GM21447 (cell line): Measurements from ENCODE around the gene HSD17B3.
"Not testable (repeated sequence)": the region's sequence is repeated elsewhere in the genome, so short reads cannot be mapped to it uniquely, and the experiment has no call there.

Experiments used
- ATAC-seq: cut with Tn5 transposase; IDR thresholded peaks from one replicate; pipeline ENCODE4 v1.9.1; 2021; ENCODE audit not compliant: unreplicated experiment

HSD17B3 gene

DNA sequence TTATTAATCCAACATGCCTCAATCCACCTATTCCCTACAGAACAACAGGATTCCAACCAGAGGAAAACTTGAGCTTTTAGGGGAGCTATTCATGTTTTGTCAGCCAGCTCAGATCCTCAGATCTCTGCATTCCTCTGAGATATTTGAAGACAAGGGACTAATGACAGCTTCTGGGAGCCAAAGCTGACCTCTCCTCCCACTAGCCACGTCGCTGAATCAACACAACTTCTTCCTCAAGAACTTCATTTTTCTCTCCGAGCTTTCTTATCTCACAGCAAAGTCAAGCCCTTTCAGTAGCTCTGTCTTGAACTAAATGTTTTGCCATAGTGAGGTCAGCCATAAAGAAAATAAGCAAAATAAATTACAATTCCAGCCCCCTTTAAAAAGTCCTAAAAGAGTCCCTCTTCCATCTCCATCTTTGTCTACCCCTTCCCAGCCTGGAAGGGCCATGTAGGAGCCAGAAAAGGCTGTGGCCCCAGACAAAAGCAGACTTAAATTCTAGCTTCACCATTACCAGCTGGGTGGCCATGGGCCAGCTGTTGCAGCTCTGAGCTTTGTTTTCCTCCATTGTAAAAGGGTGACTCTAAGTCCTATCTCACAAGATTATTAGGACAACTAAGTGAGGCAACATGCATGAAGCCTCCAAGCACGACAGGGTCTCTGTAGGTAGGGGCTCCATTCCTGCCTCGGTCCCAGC lies 65.0 kb downstream of the HSD17B3 start:
- no peak for ATAC-seq

DNA sequence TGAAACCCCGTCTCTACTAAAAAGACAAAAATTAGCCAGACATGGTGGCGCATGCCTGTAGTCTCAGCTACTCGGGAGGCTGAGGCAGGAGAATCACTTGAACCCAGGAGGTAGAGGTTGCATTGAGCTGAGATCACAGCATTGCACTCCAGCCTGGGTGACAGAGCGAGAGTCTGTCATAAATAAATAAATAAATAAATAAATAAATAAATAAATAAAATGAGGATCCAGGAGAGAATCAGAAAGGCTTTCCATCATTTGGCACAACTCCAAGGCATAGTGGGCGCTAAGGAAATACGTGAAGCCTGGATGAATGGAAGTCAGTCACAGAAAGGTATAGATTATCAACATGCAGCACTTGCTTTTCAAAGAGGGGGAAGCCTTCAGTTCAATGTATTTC lies 65.6 kb downstream of the HSD17B3 start:
- ATAC-seq: not testable (repeated sequence)

DNA sequence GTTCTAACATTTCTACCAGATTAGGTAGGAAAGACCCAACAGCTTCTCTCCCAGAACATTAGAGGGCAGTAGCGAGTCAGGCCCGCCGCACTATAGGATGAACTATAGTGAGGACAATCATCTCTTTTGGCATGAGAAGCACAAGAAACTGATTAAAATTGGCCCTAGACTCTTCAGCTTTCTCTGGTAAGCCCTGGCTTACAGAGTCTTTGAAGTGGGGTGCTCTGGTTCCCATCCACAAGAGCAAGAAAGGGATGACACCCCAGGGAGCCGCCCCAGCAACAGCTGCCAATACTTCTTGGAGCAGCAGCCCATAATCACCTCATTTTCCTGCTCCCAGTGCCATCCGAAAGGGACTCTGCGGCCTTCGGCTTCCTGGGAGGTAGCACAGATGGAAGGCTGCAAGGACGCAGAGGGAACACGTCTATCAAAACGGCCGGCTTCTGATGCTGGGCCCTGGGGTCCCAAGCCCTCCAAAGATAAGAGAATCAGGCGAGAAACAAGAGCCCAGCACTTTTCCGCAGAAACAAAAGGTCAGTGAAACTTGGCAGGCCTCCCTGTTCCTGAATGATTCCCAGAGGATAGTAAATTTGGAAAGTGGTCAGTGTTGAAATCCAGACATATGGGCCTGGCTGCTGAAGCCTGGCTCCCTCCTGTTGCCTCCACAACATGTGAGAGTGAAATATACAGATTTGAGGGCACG lies 69.3 kb downstream of the HSD17B3 start:
- no peak for ATAC-seq

DNA sequence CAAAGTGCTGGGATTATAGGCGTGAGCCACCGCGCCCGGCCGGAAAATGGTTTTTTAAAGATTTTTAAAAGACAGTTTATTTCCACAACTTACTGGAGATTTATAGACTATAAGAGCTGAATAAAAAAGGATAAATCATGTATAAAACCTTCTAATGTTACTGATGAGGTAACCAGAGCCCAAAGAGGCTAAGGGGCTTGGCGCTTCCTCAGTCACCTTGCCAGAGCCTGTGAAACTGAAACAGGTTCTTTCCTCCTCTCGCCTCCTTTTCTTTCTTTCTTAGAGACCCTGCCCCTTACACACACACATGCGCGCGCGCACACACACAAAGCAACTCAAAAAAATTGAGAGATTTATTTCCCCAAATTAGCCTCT lies 69.8 kb downstream of the HSD17B3 start:
- no peak for ATAC-seq

DNA sequence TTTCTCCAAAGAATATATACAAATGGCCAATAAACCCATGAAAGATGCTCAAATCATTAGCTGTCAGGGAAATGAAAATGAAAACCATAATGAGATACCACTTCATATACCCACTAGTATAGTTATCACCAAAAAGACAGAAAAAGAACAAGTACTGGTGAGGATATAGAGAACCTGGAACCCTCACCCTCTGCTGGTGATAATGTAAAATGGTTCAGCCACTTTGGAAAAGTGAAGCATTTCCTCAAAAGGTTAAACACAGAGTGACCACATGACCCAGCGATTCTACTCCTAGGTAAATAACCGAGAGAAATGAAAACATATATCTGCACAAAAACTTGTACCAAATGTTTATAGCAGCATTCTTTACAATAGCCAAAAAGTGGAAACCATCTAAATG lies 72.0 kb downstream of the HSD17B3 start:
- ATAC-seq: no peak

DNA sequence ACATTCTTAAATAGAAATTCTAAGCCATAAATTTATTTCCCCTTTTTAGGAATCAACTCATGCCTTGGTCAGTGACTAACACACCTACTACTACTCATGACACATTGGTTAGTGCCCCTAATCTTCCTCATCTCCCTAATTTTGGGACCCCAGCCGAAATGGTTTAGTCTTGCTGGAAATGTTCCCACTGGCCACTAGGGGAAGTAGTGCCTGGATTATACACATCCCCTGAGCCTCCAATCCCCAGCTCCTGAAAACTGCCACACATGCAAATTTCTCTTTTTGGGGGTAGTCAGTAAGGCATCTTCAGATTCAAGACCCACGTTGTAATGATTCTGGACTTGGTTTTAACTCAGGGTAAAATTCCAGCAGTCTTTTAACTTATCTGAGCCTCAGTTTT lies 79.8 kb downstream of the HSD17B3 start:
- no peak for ATAC-seq

DNA sequence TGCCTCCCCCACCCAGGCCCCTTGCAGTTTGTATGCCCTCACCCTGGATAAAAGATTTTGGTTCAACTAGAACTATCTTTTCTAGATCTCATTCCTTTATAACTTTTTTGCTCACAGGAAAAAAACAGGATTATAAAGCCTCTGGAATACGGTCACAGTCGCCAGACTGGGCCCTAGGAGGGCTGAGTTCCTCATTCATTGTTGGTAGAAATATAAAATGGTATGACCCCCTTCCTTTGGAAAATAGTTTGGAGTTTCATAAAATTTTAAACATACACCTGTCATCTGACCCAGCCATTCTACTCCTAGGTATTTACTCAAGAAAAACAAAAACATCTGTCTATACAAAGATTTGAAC lies 82.1 kb downstream of the HSD17B3 start:
- ATAC-seq: no peak

DNA sequence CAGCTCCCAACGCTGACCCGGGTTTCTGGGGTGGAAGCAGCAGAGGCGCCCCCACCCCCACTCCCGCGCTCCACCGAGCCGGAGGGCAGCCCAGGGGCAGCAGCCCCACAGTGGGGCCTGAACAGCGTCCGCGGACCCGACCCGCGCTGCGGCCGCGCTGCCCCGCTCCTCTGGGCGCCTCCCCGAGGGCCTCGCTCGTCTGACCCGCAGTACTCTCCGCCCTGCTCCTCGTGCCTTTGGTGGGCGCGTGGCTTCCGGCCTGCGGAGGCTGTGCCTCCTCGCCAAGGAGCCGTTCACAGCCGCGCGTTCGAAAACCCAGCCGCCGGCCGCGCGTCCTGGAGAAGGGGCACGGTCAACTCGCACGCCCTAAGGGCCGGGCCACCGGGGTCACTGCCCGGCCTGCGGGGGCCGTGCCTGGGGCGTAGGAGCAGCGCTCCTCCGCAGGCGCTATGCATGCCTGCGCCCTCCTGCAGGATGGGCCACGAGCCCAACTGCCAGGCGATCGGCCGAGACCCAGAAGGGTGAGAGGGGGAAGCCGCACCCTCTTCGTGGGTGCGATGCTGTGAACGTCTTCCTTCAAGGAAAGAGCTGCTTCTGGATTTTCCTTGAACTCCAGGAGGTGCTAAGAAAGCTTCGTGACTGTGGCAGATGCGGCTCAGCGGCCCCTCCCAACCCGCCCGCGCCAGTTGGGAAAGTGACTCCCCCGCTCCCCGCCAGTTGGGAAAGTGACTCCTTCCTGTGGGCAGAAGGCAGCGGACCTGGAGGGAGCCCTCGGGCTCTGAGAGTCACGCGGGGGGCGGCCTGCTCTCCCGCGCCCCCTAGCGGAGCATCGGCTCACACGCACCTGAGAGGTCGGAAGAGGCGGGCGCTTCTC lies 82.7 kb downstream of the HSD17B3 start:
- ATAC-seq: no peak

DNA sequence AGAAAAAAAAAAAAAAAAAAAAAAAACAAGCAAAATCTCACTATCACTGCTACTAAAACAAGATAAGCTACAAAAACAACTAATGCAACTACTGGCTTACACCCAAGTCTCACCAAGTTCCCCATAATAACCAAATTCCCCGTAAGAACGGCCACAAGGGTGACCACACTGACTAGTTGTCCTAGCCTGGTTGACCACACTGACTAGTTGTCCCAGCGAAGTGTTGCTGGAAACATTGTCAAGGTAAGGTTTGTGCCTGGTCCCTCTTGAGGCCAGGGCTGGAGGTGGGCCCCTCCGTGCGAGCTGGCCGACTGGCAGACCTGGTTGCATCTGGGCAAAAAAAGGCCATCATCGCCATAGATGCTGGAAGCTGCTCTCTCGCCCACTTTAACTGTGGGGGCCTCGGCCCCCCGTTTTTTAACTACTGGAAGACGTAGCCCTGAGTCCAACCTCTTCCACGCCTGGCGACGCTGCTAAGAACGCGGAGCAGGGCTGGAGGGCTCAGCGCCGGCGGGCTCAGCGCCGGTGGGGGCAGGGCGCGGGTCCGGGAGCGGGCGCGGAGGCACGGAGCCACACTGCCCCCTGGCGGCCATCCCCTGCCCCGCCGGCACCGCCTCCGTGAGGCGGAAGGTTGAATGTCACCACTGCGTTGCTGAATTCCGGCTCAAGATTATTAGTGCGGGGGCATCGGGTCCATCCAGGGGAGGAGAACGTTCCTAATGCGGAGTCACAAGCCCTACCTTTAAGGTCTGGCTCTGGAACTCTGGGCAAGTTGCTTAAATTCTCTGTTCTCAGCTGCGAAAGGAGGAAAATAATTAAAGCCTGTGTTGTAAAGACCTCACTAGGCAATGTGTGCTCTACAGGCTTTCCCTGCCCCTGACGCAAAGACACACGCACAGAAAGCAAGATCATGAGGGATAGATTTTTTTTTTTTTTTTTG lies 84.0 kb downstream of the HSD17B3 start:
- ATAC-seq: no peak

DNA sequence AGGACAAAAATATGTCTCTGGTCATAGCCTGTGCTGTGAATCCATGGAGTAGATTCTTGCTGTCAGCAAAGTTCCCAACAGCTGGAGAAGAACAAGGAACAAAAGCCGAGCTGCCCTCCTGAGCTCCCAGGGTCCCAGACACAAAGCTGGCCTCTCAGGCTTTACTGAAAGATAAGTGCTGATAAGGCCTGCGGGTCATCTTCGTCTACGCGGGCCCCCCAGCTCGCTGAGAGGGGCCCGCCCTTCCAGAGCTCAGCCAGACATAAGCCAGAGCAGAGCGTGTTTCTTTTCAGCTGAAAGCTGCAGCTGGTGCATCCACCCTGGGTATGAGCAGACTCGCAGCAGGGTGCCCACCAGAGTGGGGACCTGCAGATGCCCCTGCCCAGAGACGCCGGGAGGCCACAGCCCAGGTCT lies 84.7 kb downstream of the HSD17B3 start:
- ATAC-seq: no peak

DNA sequence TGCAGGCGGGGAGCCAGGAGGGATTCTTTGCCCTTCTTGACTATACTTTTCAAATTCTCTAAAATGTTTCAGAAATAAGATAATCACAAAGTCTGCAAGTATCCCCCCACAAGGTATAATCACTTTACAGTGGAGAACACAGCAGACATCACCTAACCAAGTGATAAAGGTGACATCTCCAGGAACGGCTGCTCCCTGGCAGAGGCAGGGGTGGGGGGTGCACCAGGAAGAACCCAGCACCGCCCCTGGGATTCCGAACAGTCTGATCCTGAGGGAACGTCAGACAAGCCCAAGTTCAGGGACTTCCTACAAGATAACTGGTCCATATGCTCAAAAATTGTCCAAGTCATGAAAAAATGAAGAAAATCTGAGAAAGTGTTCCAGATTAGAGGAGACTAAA lies 85.4 kb downstream of the HSD17B3 start:
- ATAC-seq: no peak

DNA sequence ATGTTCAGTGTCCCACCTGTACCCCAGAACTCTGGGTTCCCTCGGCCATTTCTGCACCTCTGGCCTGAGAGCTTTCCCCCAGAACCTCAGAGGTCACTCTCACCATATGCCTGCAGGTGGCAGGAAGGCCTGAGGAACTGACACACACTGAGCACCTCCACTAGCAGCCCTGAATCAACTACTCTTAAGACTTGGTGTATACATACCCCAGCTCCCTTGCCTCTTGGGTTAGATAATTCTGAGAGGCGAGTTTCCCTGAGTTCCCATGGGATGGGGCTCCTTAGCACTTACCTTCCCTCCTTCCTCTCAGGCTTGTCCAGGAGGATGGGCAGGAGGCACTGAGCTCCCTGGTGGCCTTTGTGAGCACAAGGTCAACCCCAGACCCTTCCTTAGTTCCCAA lies 86.1 kb downstream of the HSD17B3 start:
- ATAC-seq: no peak

DNA sequence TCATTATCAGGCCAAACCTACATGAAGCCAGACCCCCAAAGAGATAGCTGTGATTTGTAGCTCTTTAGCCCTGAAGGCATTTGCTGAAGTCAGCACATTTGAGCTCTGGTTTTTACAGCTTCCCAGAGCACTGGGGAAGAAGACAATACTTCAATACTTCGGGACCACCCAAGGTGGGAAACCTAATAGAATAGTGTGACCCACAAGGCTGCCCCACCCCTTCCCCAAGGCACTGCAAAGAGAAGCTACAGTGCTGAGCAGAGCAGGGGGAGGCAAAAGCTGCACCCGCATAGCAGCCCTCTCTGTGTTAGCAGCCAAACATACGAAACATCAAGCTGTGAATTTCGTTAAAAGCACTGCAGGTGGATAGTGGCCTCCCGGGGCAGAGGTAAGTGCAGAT lies 87.3 kb downstream of the HSD17B3 start:
- no peak for ATAC-seq

DNA sequence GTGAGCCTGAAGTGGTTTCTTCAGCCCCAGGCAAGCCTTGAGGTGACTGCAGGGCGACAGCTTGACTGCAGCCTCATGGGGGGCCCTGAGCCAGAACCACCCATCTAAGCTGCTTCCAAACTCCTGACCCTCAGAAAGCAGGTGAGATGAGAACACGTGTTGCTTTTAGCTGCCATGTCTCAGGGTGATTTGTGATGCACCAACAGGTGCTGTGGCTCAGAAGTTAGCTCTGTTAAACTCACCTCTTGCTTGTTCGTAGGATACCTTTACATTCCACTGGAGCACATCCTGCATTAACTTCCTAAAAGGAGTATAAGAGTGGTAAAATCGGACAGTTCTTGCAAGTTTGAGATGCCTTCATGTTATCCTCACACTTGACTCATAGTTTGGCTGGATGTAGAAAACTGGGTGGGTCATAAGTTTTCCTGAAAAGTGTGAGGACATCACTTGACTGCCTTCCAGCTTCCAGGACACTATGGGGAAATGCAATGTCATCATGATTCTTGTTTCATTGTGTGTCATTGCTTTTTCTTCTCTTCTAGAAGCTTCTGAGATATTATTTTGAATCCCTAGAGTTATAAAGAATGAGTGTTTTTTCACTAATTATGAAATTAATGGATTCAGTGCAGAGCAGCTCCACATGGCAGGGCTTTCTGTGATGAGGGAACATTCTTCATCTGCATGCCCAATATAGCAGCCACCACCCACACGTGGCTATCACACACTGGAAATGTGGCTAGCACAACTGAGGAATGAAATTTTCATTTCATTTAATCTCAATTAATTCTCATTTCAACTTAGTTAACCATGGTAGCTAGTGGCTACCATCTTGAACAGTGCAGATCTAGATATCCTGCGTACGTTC lies 92.3 kb downstream of the HSD17B3 start:
- no peak for ATAC-seq

DNA sequence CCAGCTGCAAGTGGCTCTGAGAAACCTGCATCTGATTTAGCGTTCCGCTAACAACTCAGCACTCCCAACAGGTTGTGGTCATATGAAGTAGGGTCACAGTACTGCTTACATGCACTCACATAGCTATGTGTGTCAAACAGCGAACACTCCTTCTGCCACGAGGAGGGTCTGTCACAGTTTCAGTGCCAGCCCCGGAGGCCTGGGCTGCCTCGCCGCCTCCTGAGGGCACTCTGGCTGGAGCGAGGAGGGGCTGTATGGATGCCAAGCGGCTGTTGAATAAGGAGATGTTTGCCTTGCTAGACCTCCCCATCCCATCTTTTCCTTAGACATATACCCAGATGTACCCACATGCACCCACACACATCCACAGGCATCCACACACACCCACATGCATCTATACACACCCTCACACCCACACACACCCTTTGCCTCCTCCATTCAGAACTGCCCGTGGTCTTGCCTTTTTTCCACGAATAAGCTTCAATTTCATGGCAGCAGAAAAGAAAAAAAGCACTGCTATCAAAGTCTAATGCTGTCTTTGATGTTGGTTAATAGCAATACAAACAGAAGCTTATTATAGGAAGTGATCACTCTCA lies 95.7 kb downstream of the HSD17B3 start:
- no peak for ATAC-seq

DNA sequence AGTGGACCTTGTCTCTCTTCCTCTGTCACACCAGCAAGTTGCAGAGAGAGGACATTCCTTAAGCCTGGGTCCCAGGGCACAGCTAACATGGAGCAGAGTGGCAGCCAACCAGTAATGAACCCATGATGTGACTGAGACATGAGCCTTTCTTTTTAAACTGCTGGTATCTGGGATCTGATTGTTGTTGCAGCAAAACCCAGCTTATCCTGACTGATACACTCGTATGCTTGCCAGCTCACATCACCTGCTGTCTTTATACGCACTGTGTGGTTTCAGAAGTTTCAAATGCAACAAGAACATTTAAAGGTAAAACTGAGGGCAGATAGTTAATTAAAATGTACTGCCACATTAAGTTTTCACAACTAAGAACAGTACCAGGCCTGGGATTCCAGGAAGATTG lies 97.1 kb downstream of the HSD17B3 start:
- ATAC-seq: no peak

DNA sequence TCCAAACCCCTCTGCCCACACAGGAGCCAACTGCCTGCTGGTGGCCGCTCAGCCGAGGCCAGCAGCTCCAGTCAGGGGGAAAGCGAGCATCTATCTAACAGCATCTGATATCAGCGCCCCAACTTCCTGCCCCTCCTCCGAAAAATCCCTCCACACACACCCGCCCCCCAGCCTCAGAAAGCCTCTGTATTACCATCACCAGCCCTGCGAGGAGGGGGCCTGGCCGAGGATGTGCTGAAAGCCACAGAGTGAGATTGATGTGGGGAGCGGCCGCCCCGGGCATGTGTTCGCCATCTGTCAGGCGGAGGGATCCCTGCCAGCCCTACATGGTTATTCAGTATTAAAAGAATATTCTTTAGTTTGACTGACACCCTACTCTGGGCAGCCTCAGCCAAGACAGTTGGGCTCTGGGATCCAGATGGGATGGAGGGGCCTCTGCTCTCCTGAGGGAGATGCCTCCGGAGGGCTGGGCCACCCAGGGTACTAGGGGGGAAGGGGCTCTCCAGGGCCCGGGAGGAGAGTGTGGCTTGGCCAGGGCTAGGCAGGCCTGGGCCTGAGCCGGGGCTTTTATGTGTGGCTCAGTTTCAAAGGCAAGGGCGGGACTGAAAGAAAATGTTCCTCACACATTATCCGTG lies 98.0 kb downstream of the HSD17B3 start:
- ATAC-seq: no peak

DNA sequence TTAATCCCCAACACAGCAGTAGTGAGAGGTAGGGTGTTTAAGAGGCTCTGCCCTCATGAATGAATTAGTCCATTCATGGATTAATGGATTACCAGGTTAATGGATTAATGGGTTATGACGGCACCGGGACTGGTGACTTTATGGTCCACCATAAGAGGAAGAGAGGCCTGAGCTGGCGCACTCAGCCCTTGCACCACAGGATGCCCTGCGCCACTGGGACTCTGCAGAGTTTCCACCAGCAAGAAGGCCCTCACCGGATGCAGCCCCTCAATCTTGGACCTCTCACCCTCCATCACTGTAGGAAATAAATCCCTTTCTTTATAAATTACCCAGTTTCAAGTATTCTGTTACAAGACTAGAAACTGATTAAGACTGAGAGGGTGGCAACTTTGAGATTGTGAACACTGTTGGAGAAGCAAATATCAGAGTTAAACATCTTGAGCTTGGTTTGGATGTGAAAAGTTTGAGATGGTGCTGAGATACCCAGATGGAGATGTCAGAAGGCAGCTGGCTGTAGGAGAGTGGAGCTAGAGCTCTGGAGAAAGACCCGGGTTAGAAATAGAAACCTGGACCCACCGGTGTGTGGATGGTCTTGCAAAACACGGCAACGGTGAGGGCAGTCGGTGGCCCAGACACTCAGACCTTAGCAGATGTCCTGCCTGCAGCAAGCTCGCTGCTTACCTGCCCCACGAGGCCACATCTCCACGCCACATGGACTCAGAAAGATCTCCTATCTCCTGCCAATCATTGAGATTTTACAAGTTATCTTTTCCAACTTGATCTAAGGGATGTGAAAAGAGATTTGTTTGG lies 98.8 kb downstream of the HSD17B3 start:
- ATAC-seq: no peak
